ENCODE results near the gene FLOT1. TPM values are rescaled to one million over a fixed set of nuclear protein-coding genes. Genes with fewer than 3 reads are reported as not detected.

FLOT1 gene
- total and polyA plus RNA-seq, 2 donors (not counting 3 experiments of a cell fraction or from before 2014, with no cell fraction given), result 141 to 154 TPM

GRCh38 chr6:30747300-30747687 lies 4.8 kb upstream of the FLOT1 start:
- Histone ChIP-seq H3K36me3 (ENCODE audit: control insufficient read depth in 2 of 2, extremely low read depth in 1 of 2, insufficient read depth in 2 of 2, low read length in 2 of 2) (no peaks in the 10 kb centered on the region), H3K9me3 (replicated peaks; ENCODE audit: control insufficient read depth, insufficient read depth, low read length) (no peaks in the 10 kb centered on the region), H3K4me1 (ENCODE audit: control insufficient read depth, extremely low read depth, insufficient read depth, low read length) (peaks cover 52% of the 10 kb centered on the region), H3K27me3 (ENCODE audit: control insufficient read depth in 2 of 2, insufficient read depth in 2 of 2, low read length in 2 of 2) (no peaks in the 10 kb centered on the region), H3K4me2 (ENCODE audit: insufficient read depth, low read length) (peak overlapping the region; percentile 44), H3K9me1 (replicated peaks; ENCODE audit: control insufficient read depth, extremely low read depth, insufficient read depth, low read length) (no peaks in the 10 kb centered on the region), H3K4me3 (replicated peaks in 1 of 3; ENCODE audit: insufficient read depth in 1 of 3, low read depth in 1 of 3, low read length in 3 of 3) (no peak overlapping the region), H3K27ac (ENCODE audit: insufficient read depth, low read depth, low read length) (peak overlapping the region; percentile 89), H4K20me1 (replicated peaks; ENCODE audit: control insufficient read depth, extremely low read depth, insufficient read depth, low read length) (no peaks in the 10 kb centered on the region), H2AFZ (ENCODE audit: low read depth, low read length) (no peak overlapping the region), H3K79me2 (ENCODE audit: control insufficient read depth, insufficient read depth, low read length) (peaks cover 15% of the 10 kb centered on the region), H3K9ac (replicated peaks; ENCODE audit: extremely low read depth, insufficient read depth, low read length) (peak overlapping the region; percentile 78)
- dilution Hi-C loops (cut with MboI; ENCODE audit: extremely low pct_ligation_motif_present, low sequenced_read_pairs) (loop anchor here (25.0 kb wide), 1 partner anchor 140 kb away; the partner anchor contains the start of gene DDR1), intact Hi-C loops (cut with micrococcal nuclease) (no loop called here)
- BruUV-seq (replicated peaks), result no TSS peak
- CTCF ChIA-PET, result interaction anchor here (0.8 to 2.2 kb wide), 12 partner anchors 10 to 333 kb away, joined by 3 to 10 read pairs (median 4); no protein-coding TSS in a partner anchor
- FAIRE-seq, result peak; percentile 85
- POLR2A ChIA-PET, result interaction anchor here (0.9 to 2.0 kb wide), 4 partner anchors 17 to 68 kb away, joined by 3 to 5 read pairs (median 3); no protein-coding TSS in a partner anchor
- DNase-seq (ENCODE audit: low read depth, low spot score), result peak; percentile 92
- TF ChIP-seq GATA2 (IDR thresholded peaks at IDR 0.05; ENCODE audit: insufficient read depth, insufficient read length, low read depth, low read length) (peak; percentile 33), CTCF (IDR thresholded peaks at IDR 0.05; ENCODE audit: extremely low read depth in 1 of 2, insufficient read depth in 1 of 2, low read depth in 1 of 2, low read length in 2 of 2) (no peak), POLR2AphosphoS5 (IDR thresholded peaks at IDR 0.05; ENCODE audit: insufficient read depth, low read depth, low read length) (peak; percentile 32), EZH2 (IDR thresholded peaks at IDR 0.05; ENCODE audit: borderline replicate concordance, low read depth, low read length, severe bottlenecking) (no peak), MAX (IDR thresholded peaks at IDR 0.05; ENCODE audit: insufficient read depth, insufficient read length) (no peak), POLR2A (IDR thresholded peaks at IDR 0.05; ENCODE audit: low read depth, low read length) (no peak), FOS (IDR thresholded peaks at IDR 0.05; ENCODE audit: borderline replicate concordance, insufficient read depth, low read length) (peak; percentile 67), MYC (IDR thresholded peaks at IDR 0.05; ENCODE audit: low read depth, low read length) (no peak), JUN (IDR thresholded peaks at IDR 0.05; ENCODE audit: borderline replicate concordance, insufficient read depth, insufficient read length, low read depth) (peak; percentile 47)
